ENCODE measurements around the gene MKS1.

Gene MKS1

GRCh38 chr17:58166682-58167081 lies 52.4 kb downstream of the MKS1 start, which contains the start of gene OR4D2:
OR4D2 (plus strand) TSS chr17:58166982; CDS start chr17:58169656, 2,674 bp downstream.
- in situ Hi-C loops (cut with MboI; ENCODE audit: low sequenced_read_pairs), result no loop called here

- in situ Hi-C loops (cut with MboI; ENCODE audit: low sequenced_read_pairs), result no loop called here
Observed at GRCh38 chr17:58165981-58166380, 53.1 kb downstream of the MKS1 start.

DNA sequence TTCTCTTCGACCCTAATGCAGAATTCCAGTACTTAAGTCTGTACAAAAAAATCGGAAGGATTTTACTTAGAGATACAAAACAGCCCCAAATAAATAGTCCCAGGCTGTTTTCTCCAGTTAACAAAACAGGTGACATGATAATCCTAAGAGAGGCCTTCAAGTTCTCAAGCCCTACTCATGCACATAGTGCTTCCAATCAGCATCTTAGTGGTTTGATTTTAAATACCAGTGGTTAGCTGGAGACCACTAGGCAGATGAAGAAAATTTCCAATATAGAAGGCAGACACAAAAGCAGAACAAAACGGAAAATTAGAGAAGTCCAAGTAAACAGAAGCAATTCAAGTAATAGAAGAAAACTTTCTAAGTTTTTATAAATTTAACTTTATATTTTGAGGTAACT lies 57.5 kb downstream of the MKS1 start:
- in situ Hi-C loops (cut with MboI; ENCODE audit: low sequenced_read_pairs), result no loop called here

- in situ Hi-C loops (cut with MboI; ENCODE audit: low sequenced_read_pairs), result no loop called here
Observed at GRCh38 chr17:58158181-58158580, 60.9 kb downstream of the MKS1 start.

DNA sequence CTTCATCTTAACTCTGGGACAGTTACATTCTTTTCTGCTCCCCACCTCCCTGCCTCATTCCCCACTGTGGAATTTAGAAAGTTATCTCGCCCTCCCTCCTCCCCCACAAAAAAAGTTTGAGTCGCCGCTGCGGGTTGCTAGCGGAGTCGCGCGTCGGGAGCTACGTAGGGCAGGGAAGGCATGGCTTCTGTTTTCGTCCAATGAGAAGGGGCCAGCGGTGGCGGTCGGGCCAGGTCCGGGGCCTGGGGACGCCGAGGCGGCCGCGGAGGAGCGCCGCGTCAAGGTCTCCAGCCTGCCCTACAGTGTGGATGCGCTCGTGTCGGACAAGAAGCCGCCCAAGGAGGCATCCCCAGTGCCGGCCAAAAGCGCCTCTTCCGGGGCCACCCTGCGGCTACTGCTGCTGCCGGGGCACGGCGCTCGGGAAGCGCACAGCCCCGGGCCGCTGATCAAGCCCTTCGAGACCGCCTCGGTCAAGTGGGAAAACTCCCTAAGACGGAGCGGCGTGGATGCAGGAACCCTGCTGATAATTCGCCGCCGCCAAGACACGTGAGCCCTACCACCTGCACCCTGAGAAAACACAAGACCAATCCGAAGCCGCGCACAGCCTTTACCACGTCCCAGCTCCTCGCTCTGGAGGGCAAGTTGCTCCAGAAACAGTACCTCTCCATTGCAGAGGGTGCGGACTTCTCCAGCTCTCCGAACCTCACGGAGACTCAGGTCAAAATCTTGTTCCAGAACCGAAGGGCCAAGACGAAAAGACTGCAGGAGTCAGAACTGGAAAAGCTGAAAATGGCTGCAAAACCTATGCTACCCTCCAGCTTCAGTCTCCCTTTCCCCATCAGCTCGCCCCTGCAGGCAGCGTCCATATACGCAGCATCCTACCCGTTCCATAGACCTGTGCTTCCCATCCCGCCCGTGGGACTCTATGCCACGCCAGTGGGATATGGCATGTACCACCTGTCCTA lies 61.9 kb downstream of the MKS1 start:
- in situ Hi-C loops (cut with MboI; ENCODE audit: low sequenced_read_pairs), result no loop called here

All from HL-60/S4 treated with retinoic acid at 250 ng/mL for 4 days and 3 days (cell line).